Stimulated activated CD8-positive, alpha-beta memory T cell treated with anti-CD3 and anti-CD28 coated beads, Interleukin-15, amount 100 ng/mL, for 1 hour (primary cell): ENCODE data around the gene PARD3B.

Experiments
- DNase-seq: peaks from one replicate; pipeline ENCODE4 v3.0.0-alpha.2; 2020; ENCODE audit warnings: low read depth

Gene PARD3B

GRCh38 chr2:204544961-204545860 lies at the start of gene PARD3B:
TSS of gene PARD3B (plus strand) at chr2:204545475. CDS start at chr2:204546000, 525 bp downstream.
- DNase-seq, result no peak

GRCh38 chr2:204496779-204497178 lies 48.5 kb upstream of the PARD3B start:
- DNase-seq, result no peak

GRCh38 chr2:204497855-204498254 lies 47.4 kb upstream of the PARD3B start:
- DNase-seq, result no peak

- DNase-seq, result no peak
Observed at GRCh38 chr2:204498291-204498690, 47.0 kb upstream of the PARD3B start.

GRCh38 chr2:204503869-204504268 lies 41.4 kb upstream of the PARD3B start:
- no peak for DNase-seq

GRCh38 chr2:204504594-204504993 lies 40.7 kb upstream of the PARD3B start:
- DNase-seq, result no peak

- DNase-seq, result no peak
Observed at GRCh38 chr2:204505488-204505887, 39.8 kb upstream of the PARD3B start.

- no peak for DNase-seq
Observed at GRCh38 chr2:204505946-204506345, 39.3 kb upstream of the PARD3B start.

- DNase-seq, result no peak
Observed at GRCh38 chr2:204507636-204508035, 37.6 kb upstream of the PARD3B start.

GRCh38 chr2:204510709-204511420 lies 34.4 kb upstream of the PARD3B start:
- DNase-seq, result no peak

GRCh38 chr2:204514439-204514838 lies 30.8 kb upstream of the PARD3B start:
- no peak for DNase-seq

GRCh38 chr2:204515416-204515815 lies 29.9 kb upstream of the PARD3B start:
- no peak for DNase-seq

- no peak for DNase-seq
Observed at GRCh38 chr2:204517154-204517553, 28.1 kb upstream of the PARD3B start.

- DNase-seq, result no peak
Observed at GRCh38 chr2:204529795-204530463, 15.3 kb upstream of the PARD3B start.

- no peak for DNase-seq
Observed at GRCh38 chr2:204530464-204530805, 14.8 kb upstream of the PARD3B start.

GRCh38 chr2:204533629-204534370 lies 11.5 kb upstream of the PARD3B start:
- no peak for DNase-seq

- DNase-seq, result no peak
Observed at GRCh38 chr2:204535356-204535755, 9.9 kb upstream of the PARD3B start.

- DNase-seq, result no peak
Observed at GRCh38 chr2:204535764-204536163, 9.5 kb upstream of the PARD3B start.

- no peak for DNase-seq
Observed at GRCh38 chr2:204538182-204539018, 6.9 kb upstream of the PARD3B start.

- no peak for DNase-seq
Observed at GRCh38 chr2:204539019-204539385, 6.3 kb upstream of the PARD3B start.

GRCh38 chr2:204541637-204542036 lies 3.6 kb upstream of the PARD3B start:
- no peak for DNase-seq
